ENCODE measurements around the gene WDR64. TPM values are rescaled to one million over a fixed set of nuclear protein-coding genes. Genes with fewer than 3 reads are reported as not detected.

Gene WDR64
- total RNA-seq, 3 donors from 2014 or later (not counting 1 experiment from before 2014, with no cell fraction given), result not detected

DNA sequence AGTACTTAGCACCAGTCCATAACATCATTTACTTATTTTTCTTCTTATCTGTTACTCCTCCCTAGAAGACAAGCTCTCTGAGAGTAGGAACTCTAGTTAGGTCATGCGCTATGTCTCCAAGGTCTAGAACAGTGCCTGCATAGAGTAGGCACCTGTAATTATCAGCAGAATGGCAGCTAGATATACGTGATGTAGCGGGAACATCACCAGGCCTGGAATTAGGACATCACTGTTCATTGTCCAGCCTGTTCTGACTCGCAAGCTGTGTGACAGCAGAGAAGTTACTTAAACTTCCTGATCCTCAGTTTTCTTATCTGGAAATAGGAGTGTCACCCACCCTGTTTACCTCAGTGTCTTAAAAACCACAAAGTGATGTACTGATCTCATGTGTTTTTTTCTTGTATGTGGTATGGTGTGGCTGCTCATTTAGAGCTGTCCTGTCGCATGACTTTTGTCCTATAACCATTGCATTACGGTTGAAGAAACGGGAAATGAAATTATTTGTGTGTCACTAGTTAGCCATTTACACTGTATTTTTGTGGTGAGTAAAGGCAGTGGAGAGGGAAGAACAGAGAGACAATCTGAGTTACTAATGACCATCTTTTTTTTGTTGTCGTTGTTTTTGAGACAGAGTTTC, 158.8 kb downstream of the WDR64 start:
- Histone ChIP-seq H3K36me3 (ENCODE audit: control insufficient read depth, insufficient read depth, low read length) (no peaks in the 10 kb centered on the region), H3K27me3 (ENCODE audit: control insufficient read depth, insufficient read depth, low read length) (no peaks in the 10 kb centered on the region), H3K4me1 (ENCODE audit: control insufficient read depth, insufficient read depth, low read length) (no peaks in the 10 kb centered on the region), H3K9me3 (ENCODE audit: control insufficient read depth, insufficient read depth, low read length) (no peaks in the 10 kb centered on the region), H3K4me3 (ENCODE audit: low read length) (no peak overlapping the region), H3K27ac (ENCODE audit: low read length) (no peak overlapping the region)
- no peaks in the 10 kb centered on the region for H3K9me3 Mint-ChIP-seq
- H3K36me3 Mint-ChIP-seq, result no peaks in the 10 kb centered on the region
- TF ChIP-seq, protein P1, sequence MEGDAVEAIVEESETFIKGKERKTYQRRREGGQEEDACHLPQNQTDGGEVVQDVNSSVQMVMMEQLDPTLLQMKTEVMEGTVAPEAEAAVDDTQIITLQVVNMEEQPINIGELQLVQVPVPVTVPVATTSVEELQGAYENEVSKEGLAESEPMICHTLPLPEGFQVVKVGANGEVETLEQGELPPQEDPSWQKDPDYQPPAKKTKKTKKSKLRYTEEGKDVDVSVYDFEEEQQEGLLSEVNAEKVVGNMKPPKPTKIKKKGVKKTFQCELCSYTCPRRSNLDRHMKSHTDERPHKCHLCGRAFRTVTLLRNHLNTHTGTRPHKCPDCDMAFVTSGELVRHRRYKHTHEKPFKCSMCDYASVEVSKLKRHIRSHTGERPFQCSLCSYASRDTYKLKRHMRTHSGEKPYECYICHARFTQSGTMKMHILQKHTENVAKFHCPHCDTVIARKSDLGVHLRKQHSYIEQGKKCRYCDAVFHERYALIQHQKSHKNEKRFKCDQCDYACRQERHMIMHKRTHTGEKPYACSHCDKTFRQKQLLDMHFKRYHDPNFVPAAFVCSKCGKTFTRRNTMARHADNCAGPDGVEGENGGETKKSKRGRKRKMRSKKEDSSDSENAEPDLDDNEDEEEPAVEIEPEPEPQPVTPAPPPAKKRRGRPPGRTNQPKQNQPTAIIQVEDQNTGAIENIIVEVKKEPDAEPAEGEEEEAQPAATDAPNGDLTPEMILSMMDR (IDR thresholded peaks at IDR 0.05), result no peak
- no peak overlapping the region for H3K4me3 Mint-ChIP-seq
- intact Hi-C loops (cut with micrococcal nuclease), result no loop called here
- no peak for ATAC-seq
- 80% methylated on average over 8 of the region's 8 CpGs for WGBS (ENCODE audit: insufficient coverage)
- DNase-seq, result no peak
- H3K27ac Mint-ChIP-seq, result no peak overlapping the region
- no peaks in the 10 kb centered on the region for H3K4me1 Mint-ChIP-seq
- H3K27me3 Mint-ChIP-seq (ENCODE audit: low read depth in 2 of 2), result peaks cover 7 to 13% of the 10 kb centered on the region in 2 donors

- no peak for DNase-seq
- ATAC-seq, result no peak
- no peaks in the 10 kb centered on the region for H3K9me3 Mint-ChIP-seq
- TF ChIP-seq, protein P1 (IDR thresholded peaks at IDR 0.05), result no peak
- Histone ChIP-seq H3K4me1 (ENCODE audit: control insufficient read depth, insufficient read depth, low read length) (no peaks in the 10 kb centered on the region), H3K27ac (ENCODE audit: low read length) (no peak overlapping the region), H3K9me3 (ENCODE audit: control insufficient read depth, insufficient read depth, low read length) (no peaks in the 10 kb centered on the region), H3K27me3 (ENCODE audit: control insufficient read depth, insufficient read depth, low read length) (no peaks in the 10 kb centered on the region), H3K4me3 (ENCODE audit: low read length) (no peak overlapping the region), H3K36me3 (ENCODE audit: control insufficient read depth, insufficient read depth, low read length) (no peaks in the 10 kb centered on the region)
- 87% methylated on average over 7 of the region's 8 CpGs for WGBS (ENCODE audit: insufficient coverage)
- H3K27me3 Mint-ChIP-seq (ENCODE audit: low read depth in 2 of 2), result peaks cover 17 to 23% of the 10 kb centered on the region in 2 donors
- intact Hi-C loops (cut with micrococcal nuclease), result no loop called here
- no peak overlapping the region for H3K27ac Mint-ChIP-seq
- H3K4me1 Mint-ChIP-seq, result no peaks in the 10 kb centered on the region
- no peaks in the 10 kb centered on the region for H3K36me3 Mint-ChIP-seq
- no peak overlapping the region for H3K4me3 Mint-ChIP-seq
Observed at GRCh38 chr1:241813768-241814320, 161.8 kb downstream of the WDR64 start.

DNA sequence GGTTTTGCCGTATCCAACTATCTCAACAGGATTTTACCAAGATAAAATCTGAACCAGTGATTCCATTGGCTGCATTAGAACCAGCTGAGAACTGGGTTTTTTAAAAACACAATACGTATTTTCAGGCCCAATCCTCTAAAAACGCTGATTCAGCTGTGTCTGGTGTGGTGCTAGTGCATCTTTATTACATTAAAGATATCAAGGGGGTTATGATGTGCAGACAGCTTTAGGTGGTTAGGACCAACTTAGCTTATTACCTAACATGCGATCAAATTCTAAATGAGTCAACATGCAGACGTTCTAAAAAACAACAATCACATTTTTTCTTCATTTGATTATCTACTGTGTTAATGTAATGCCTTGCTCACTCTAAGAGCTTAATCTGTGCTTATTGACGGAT, 163.9 kb downstream of the WDR64 start:
- WGBS (ENCODE audit: insufficient coverage), result 85% methylated on average over 6 of the region's 6 CpGs
- no peak overlapping the region for H3K27ac ChIP-seq (ENCODE audit: low read length)
- no peak overlapping the region for H3K27ac Mint-ChIP-seq

More for the DNA sequence above, 163.9 kb downstream of the WDR64 start:
- no peak for DNase-seq
- no peaks in the 10 kb centered on the region for H3K27me3 ChIP-seq (ENCODE audit: control insufficient read depth, insufficient read depth, low read length)
- H3K36me3 Mint-ChIP-seq, result no peaks in the 10 kb centered on the region
- no peaks in the 10 kb centered on the region for H3K36me3 ChIP-seq (ENCODE audit: control insufficient read depth, insufficient read depth, low read length)
- no peaks in the 10 kb centered on the region for H3K4me1 Mint-ChIP-seq
- H3K4me1 ChIP-seq (ENCODE audit: control insufficient read depth, insufficient read depth, low read length), result no peaks in the 10 kb centered on the region
- intact Hi-C loops (cut with micrococcal nuclease), result no loop called here
- no peak overlapping the region for H3K4me3 ChIP-seq (ENCODE audit: low read length)
- no peak for ATAC-seq
- TF ChIP-seq, protein P1 (IDR thresholded peaks at IDR 0.05), result no peak
- H3K4me3 Mint-ChIP-seq, result no peak overlapping the region
- H3K9me3 ChIP-seq (ENCODE audit: control insufficient read depth, insufficient read depth, low read length), result no peaks in the 10 kb centered on the region
- H3K27me3 Mint-ChIP-seq (ENCODE audit: low read depth in 2 of 2), result peaks cover 13 to 15% of the 10 kb centered on the region in 2 donors
- H3K9me3 Mint-ChIP-seq, result no peaks in the 10 kb centered on the region

Data from natural killer cell (primary cell).